ENCODE measurements around the gene TBL1XR1. TPM values are rescaled to one million over a fixed set of nuclear protein-coding genes. Genes with fewer than 3 reads are reported as not detected.

The TBL1XR1 gene
- total RNA-seq, 1 experiment from 2014 or later, result 180 TPM

DNA sequence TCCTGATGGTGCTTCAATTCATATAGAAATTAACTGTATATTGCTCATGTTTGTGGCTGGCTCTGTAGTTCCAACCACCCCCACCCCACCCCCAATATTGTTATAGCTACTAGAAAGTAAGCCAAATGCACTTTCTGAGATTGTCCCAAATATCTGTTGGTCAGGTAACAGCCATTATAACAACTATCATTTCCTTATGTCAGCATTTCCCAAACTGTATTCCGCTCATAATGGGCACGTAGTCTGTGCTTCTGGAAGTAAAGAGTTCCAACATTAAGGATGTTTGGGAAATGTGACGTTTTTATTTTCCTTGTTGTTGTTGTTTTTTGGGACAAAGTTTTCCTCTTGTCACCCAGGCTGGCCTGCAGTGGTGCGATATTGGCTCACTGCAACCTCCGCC is 12.2 kb upstream of the TBL1XR1 start:
- Histone ChIP-seq H3K27me3 (ENCODE audit: insufficient read depth, low read length) (no peaks in the 10 kb centered on the region), H4K20me1 (ENCODE audit: insufficient read depth) (no peaks in the 10 kb centered on the region), H3K4me1 (ENCODE audit: control insufficient read depth in 1 of 2, insufficient read depth in 2 of 2, low read length in 2 of 2) (peaks cover 0 to 26% of the 10 kb centered on the region in 2 experiments; a peak in 3 of 4 replicates), H3K9ac (ENCODE audit: low read length) (no peak overlapping the region), H3K27ac (ENCODE audit: low read depth, low read length) (no peak overlapping the region), H3K79me2 (ENCODE audit: insufficient read depth, low read length) (no peaks in the 10 kb centered on the region), H2AFZ (ENCODE audit: low read depth, low read length, poor library complexity, severe bottlenecking) (no peak overlapping the region), H3K9me3 (ENCODE audit: control insufficient read depth in 1 of 2, insufficient read depth in 1 of 2, low read depth in 1 of 2, low read length in 2 of 2) (no peaks in the 10 kb centered on the region), H3K36me3 (ENCODE audit: control insufficient read depth in 1 of 2, insufficient read depth in 2 of 2, low read length in 2 of 2) (no peaks in the 10 kb centered on the region), H3K4me2 (ENCODE audit: low read length) (no peak overlapping the region), H3K9me2 (ENCODE audit: insufficient read depth) (no peaks in the 10 kb centered on the region), H3K4me3 (replicated peaks in 1 of 2; ENCODE audit: low read depth in 1 of 2, low read length in 2 of 2) (no peak overlapping the region)
- ChIA-PET POLR2A (no interaction called here), CTCF (no interaction called here), RAD21 (ENCODE audit: low non-redundant PET in 1 of 2, low total read pairs in 2 of 2, uncharacterized antibody in 2 of 2, unreplicated experiment in 2 of 2) (no interaction called here)
- intact Hi-C loops (cut with micrococcal nuclease), result no loop called here
- no peak for DNase-seq (ENCODE audit: low read depth, low spot score)
- ATAC-seq, result no peak
- no peak for TF ChIP-seq FOSL1 (IDR thresholded peaks at IDR 0.05; ENCODE audit: low read depth)
- TF ChIP-seq CBX3 (IDR thresholded peaks at IDR 0.05; ENCODE audit: low read depth), result no peak
- TF ChIP-seq ZFX (IDR thresholded peaks at IDR 0.05), result no peak
- TF ChIP-seq POLR2A (IDR thresholded peaks at IDR 0.05; ENCODE audit: borderline replicate concordance, extremely low read depth, insufficient read depth, insufficient read length), result no peak
- no peak for TF ChIP-seq EZH2 (IDR thresholded peaks at IDR 0.05)
- no peak for TF ChIP-seq SIN3A (IDR thresholded peaks at IDR 0.05; ENCODE audit: low read depth)
- TF ChIP-seq EGR1 (IDR thresholded peaks at IDR 0.05; ENCODE audit: low read depth), result no peak
- TF ChIP-seq, protein P1, sequence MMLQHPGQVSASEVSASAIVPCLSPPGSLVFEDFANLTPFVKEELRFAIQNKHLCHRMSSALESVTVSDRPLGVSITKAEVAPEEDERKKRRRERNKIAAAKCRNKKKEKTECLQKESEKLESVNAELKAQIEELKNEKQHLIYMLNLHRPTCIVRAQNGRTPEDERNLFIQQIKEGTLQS (IDR thresholded peaks at IDR 0.05), result no peak
- TF ChIP-seq, protein P2, sequence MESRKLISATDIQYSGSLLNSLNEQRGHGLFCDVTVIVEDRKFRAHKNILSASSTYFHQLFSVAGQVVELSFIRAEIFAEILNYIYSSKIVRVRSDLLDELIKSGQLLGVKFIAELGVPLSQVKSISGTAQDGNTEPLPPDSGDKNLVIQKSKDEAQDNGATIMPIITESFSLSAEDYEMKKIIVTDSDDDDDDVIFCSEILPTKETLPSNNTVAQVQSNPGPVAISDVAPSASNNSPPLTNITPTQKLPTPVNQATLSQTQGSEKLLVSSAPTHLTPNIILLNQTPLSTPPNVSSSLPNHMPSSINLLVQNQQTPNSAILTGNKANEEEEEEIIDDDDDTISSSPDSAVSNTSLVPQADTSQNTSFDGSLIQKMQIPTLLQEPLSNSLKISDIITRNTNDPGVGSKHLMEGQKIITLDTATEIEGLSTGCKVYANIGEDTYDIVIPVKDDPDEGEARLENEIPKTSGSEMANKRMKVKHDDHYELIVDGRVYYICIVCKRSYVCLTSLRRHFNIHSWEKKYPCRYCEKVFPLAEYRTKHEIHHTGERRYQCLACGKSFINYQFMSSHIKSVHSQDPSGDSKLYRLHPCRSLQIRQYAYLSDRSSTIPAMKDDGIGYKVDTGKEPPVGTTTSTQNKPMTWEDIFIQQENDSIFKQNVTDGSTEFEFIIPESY (IDR thresholded peaks at IDR 0.05; ENCODE audit: extremely low read depth, insufficient replicate concordance, low read length), result no peak
- no peak for TF ChIP-seq EZH2phosphoT487 (IDR thresholded peaks at IDR 0.05; ENCODE audit: borderline replicate concordance)
- TF ChIP-seq, protein P3, sequence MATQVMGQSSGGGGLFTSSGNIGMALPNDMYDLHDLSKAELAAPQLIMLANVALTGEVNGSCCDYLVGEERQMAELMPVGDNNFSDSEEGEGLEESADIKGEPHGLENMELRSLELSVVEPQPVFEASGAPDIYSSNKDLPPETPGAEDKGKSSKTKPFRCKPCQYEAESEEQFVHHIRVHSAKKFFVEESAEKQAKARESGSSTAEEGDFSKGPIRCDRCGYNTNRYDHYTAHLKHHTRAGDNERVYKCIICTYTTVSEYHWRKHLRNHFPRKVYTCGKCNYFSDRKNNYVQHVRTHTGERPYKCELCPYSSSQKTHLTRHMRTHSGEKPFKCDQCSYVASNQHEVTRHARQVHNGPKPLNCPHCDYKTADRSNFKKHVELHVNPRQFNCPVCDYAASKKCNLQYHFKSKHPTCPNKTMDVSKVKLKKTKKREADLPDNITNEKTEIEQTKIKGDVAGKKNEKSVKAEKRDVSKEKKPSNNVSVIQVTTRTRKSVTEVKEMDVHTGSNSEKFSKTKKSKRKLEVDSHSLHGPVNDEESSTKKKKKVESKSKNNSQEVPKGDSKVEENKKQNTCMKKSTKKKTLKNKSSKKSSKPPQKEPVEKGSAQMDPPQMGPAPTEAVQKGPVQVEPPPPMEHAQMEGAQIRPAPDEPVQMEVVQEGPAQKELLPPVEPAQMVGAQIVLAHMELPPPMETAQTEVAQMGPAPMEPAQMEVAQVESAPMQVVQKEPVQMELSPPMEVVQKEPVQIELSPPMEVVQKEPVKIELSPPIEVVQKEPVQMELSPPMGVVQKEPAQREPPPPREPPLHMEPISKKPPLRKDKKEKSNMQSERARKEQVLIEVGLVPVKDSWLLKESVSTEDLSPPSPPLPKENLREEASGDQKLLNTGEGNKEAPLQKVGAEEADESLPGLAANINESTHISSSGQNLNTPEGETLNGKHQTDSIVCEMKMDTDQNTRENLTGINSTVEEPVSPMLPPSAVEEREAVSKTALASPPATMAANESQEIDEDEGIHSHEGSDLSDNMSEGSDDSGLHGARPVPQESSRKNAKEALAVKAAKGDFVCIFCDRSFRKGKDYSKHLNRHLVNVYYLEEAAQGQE (IDR thresholded peaks at IDR 0.05; ENCODE audit: low read depth), result no peak
- no TSS peak for BruUV-seq (replicated peaks)

All from HCT116 (cell line).